Fibroblast of mammary gland (primary cell): ENCODE data around the gene G3BP1.
A peak's percentile ranks its signal among the peaks of the same experiment; 100 is the strongest.

Experiments
- DNase-seq: peaks from one replicate; pipeline ENCODE4 v3.0.0-alpha.2; 2010; ENCODE audit warnings: low read depth
- H3K4me3 ChIP-seq: 2 replicates; pipeline ENCODE4 v1.5.1; 2011; ENCODE audit warnings: low read depth, mild to moderate bottlenecking, low read length, moderate library complexity; ENCODE audit not compliant: control insufficient read depth
- CTCF ChIP-seq: conservative IDR thresholded peaks from 2 replicates; pipeline ENCODE4 v1.5.1; 2011; ENCODE audit warnings: low read depth, low read length, inconsistent platforms; ENCODE audit not compliant: control insufficient read depth, insufficient read depth

The G3BP1 gene

GRCh38 chr5:151735646-151736045 is 36.1 kb upstream of the G3BP1 start:
- DNase-seq, result no peak
- no peak for TF ChIP-seq CTCF
- no peak overlapping the region for H3K4me3 ChIP-seq

- H3K4me3 ChIP-seq, result no peak overlapping the region
- no peak for TF ChIP-seq CTCF
These were observed 34.3 kb upstream of the G3BP1 start for GRCh38 chr5:151737431-151737830.

GRCh38 chr5:151738125-151738848 is 33.5 kb upstream of the G3BP1 start:
- peak; percentile 45 for DNase-seq
- TF ChIP-seq CTCF, result no peak
- H3K4me3 ChIP-seq, result no peak overlapping the region

More at GRCh38 chr5:151737431-151737830, 34.3 kb upstream of the G3BP1 start:
- no peak for DNase-seq

- H3K4me3 ChIP-seq, result no peak overlapping the region
- no peak for DNase-seq
- TF ChIP-seq CTCF, result peak; percentile 1
These were observed 32.4 kb upstream of the G3BP1 start for GRCh38 chr5:151739395-151739794.

- H3K4me3 ChIP-seq, result no peak overlapping the region
- DNase-seq, result peak; percentile 95
- TF ChIP-seq CTCF, result no peak
These were observed 31.8 kb upstream of the G3BP1 start for GRCh38 chr5:151739939-151740335.

GRCh38 chr5:151740336-151740942 is 31.3 kb upstream of the G3BP1 start:
- peak overlapping the region; percentile 8 for H3K4me3 ChIP-seq
- peak; percentile 96 for DNase-seq
- peak; percentile 86 for TF ChIP-seq CTCF

- H3K4me3 ChIP-seq, result no peak overlapping the region
- no peak for TF ChIP-seq CTCF
- DNase-seq, result peak; percentile 79
These were observed 30.8 kb upstream of the G3BP1 start for GRCh38 chr5:151740958-151741373.
